22Rv1 (cell line): Measurements from ENCODE around the gene UCN3.

ENCODE experiments used
- H3K27ac ChIP-seq: fragments of 450-650 bp; 2 replicates; pipeline ENCODE4 v1.5.1; 2017
- ZFX ChIP-seq: fragments of 450-650 bp; IDR thresholded peaks from 2 replicates; pipeline ENCODE4 v1.6.1; 2017; ENCODE audit warnings: antibody characterized with exemption, borderline replicate concordance
- TF ChIP-seq, protein P1 (sequence below): fragments of 450-650 bp; IDR thresholded peaks from 2 replicates; pipeline ENCODE4 v1.5.1; 2017; ENCODE audit warnings: mild to moderate bottlenecking

UCN3 gene

DNA sequence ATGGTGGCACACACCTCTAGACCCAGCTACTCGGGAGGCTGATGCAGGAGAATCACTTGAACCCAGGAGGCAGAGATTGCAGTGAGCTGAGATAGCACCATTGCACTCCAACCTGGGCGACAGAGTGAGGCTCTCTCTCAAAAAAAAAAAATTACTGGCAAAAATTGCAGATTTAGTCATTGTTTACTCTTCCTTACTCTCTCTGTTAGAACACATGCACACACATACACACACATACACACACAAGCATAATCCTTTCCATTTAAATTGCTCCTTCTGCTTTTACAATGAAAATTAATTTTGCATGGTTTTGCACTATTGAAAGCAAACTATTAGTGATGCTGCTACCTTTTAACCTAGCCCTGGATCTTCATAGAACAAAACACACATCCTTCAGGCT is 15.4 kb upstream of the UCN3 start:
- TF ChIP-seq, protein P1, sequence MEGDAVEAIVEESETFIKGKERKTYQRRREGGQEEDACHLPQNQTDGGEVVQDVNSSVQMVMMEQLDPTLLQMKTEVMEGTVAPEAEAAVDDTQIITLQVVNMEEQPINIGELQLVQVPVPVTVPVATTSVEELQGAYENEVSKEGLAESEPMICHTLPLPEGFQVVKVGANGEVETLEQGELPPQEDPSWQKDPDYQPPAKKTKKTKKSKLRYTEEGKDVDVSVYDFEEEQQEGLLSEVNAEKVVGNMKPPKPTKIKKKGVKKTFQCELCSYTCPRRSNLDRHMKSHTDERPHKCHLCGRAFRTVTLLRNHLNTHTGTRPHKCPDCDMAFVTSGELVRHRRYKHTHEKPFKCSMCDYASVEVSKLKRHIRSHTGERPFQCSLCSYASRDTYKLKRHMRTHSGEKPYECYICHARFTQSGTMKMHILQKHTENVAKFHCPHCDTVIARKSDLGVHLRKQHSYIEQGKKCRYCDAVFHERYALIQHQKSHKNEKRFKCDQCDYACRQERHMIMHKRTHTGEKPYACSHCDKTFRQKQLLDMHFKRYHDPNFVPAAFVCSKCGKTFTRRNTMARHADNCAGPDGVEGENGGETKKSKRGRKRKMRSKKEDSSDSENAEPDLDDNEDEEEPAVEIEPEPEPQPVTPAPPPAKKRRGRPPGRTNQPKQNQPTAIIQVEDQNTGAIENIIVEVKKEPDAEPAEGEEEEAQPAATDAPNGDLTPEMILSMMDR = no peak
- no peak for TF ChIP-seq ZFX
- H3K27ac ChIP-seq = no peak overlapping the region

DNA sequence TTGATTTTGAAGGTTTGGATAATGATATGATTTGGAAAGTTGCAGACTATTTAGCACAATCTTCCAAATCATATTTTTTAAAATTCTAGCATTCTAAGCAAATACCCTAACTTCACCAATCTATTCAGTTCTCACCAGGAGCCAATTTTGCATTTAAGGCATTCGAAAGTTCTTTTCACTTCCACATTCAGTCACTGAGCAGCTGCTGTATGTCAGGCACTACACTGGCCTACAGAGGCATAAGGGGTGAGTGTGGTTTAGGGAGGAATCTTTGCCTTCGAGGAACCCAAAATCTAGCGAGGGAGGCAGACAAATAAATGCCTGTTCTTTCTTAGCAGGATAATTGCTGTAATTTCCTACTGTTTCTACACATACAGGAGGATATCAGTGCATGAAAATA is 10.7 kb upstream of the UCN3 start:
- TF ChIP-seq ZFX = no peak
- TF ChIP-seq, protein P1 = no peak
- no peak overlapping the region for H3K27ac ChIP-seq

DNA sequence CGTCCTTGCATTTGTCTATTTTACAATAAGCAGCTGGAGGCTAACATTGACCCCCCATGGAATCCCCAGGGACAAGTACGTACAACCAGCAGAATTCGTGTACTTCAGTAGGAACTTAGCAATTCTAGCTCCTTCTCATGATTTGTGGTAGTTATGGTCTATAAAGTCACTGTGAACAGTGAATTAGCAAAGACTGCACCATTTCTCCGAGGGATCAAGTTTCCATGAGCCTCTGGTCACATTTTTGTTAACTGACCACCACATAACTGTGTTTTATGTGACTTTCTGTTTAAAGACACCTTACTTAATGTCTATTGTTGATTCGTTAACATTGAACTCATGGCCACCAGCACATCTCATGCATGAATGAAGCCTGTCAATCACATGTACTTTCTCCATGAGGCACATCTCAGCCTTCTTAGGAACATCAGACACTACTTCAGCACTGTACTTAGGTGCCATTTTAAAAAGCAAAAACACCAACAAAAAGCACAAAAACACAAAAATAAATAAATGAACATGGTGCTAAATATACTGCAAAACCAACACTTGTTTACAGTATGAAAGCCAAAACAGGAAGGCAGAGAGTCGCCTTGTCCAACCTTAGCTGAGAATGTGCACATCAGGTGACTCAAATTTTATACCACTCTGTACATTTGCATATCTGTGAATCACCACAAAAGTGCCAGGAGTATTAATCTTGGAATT is 9.0 kb upstream of the UCN3 start:
- no peak for TF ChIP-seq ZFX
- TF ChIP-seq, protein P1 = no peak
- H3K27ac ChIP-seq = no peak overlapping the region

DNA sequence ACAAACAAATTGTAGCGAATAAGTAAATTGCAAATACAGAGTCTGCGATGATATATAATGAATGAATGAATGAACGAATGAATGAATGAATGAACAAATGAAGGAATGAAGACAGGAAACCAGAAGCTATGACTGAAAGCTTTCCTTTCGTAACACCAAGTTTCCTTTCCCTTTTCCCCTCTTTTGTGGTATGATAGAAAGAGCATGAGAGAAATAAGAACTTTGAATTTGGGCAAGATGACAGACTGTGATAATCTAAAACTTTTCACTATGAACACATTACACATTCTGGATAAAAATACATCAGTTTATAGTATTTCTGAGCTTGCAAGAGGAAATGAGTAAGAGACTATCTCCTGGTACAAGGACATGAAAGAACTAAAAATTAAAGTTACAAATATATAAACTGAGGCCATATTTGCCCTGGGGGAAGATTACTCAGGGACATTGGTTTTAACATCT is 8.4 kb upstream of the UCN3 start:
- TF ChIP-seq ZFX = no peak
- TF ChIP-seq, protein P1 = no peak
- no peak overlapping the region for H3K27ac ChIP-seq

DNA sequence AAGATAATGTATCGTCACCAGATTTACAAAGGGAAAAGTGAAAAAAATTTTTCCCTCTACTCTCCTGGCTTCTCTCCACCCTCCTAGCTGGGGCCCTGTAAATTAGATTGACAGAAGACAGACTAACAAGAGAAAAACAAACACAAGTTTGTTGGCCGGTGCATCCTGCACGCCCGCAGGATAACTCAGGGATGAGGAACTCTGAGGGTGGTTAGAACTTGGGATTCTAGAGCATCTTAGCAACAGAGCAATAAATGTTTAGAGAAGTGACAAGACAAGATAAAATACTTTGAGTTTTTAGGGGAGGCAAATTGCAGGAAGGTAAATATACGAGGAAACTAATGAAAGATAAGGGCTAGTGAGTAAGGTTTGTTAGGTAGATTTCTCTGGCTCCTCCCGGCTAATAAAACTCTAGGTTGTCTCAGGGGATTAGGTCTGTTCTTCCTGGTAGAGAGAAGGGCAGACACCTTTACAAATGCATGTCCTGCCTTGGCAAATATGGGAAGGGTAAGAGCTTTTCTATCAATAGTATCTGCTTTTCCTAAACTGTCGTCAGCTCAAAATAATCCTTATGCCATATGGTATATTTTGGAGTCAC is 4.3 kb upstream of the UCN3 start:
- no peak for TF ChIP-seq ZFX
- TF ChIP-seq, protein P1 = no peak

DNA sequence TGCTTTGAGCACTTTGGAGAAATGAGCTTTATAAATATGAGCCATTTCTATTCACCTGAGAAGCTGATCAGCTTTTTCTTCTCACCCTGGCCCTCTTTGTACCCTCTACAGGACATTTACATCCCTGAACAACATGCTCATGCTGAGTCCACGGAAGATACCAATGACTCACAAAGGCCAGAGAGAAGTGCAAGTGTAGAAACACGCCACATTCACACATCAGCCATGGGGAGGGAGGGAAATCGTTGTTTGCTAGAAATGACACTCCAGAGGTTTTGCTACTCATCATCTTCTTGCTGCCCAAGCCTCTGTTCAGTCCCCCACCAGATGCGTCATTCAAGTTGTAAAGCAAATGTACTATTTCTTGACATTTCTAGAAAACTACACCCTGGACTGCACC is 2.8 kb upstream of the UCN3 start:
- TF ChIP-seq, protein P1 = no peak
- TF ChIP-seq ZFX = no peak
- H3K27ac ChIP-seq = no peak overlapping the region

More for the DNA sequence above, 4.3 kb upstream of the UCN3 start:
- H3K27ac ChIP-seq = peak overlapping the region; percentile 76

DNA sequence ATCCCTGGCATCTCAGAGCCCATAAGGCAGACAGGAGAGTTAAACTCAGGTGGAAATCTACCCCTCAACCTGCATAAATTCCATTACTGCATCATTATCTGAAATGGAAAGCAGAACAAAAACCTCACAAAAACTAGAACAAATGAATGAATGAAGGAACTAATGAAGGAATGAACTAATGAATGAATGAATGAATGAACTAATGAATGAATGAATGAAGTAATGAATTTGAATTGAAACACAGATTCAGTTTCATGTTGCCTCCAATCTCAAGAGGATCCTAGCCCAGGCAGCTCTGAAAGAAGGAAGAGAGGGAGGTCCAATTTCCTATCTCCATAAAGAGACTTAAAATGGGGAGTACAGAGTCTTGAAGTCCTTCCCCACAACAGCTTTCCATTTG is 1.9 kb upstream of the UCN3 start:
- no peak overlapping the region for H3K27ac ChIP-seq
- no peak for TF ChIP-seq ZFX
- TF ChIP-seq, protein P1 = no peak
